Activated T-cell treated with anti-CD3 and anti-CD28 coated beads, Interleukin-2, amount 50 U/mL, for 4 hours (primary cell): ENCODE measurements around the gene AGXT. TPM values are rescaled to one million over a fixed set of nuclear protein-coding genes. Genes with fewer than 3 reads are reported as not detected.

ENCODE experiments used
- ATAC-seq, 2 donors: fragments of 200-7000 bp; cut with Tn5 transposase; one replicate each; pipeline ENCODE4 v1.10.0; 2021
- DNase-seq: peaks from one replicate; pipeline ENCODE4 v3.0.0-alpha.2; 2020
- H3K27me3 Mint-ChIP-seq: one replicate; pipeline ENCODE4 v1.8.0; 2021; ENCODE audit warnings: low read depth, mixed read lengths
- H3K36me3 Mint-ChIP-seq: one replicate; pipeline ENCODE4 v1.8.0; 2022; ENCODE audit warnings: mixed read lengths; ENCODE audit not compliant: insufficient read depth
- H3K4me1 Mint-ChIP-seq: one replicate; pipeline ENCODE4 v1.8.0; 2021; ENCODE audit warnings: low read depth, mixed read lengths
- H3K4me3 Mint-ChIP-seq: one replicate; pipeline ENCODE4 v1.8.0; 2021; ENCODE audit warnings: mild to moderate bottlenecking, moderate library complexity, mixed read lengths
- H3K9me3 Mint-ChIP-seq: one replicate; pipeline ENCODE4 v1.8.0; 2021; ENCODE audit warnings: mixed read lengths
- total RNA-seq, 3 donors: library from RNA; stranded (reverse); gene quantifications; one replicate each; pipeline ENCODE4 v1.2.1, GENCODE V29; 2021

Gene AGXT
- total RNA-seq, 3 donors from 2014 or later, result 0.33 to 0.43 (median 0.34) TPM

GRCh38 chr2:240871071-240871958 is 2.7 kb downstream of the AGXT start:
- Mint-ChIP-seq H3K4me3 (no peak overlapping the region), H3K9me3 (no peaks in the 10 kb centered on the region), H3K4me1 (no peaks in the 10 kb centered on the region), H3K27me3 (peaks cover 5% of the 10 kb centered on the region), H3K36me3 (no peaks in the 10 kb centered on the region)
- DNase-seq, result no peak
- no peak for ATAC-seq

- ATAC-seq, result no peak
- Mint-ChIP-seq H3K4me3 (no peak overlapping the region), H3K27me3 (peaks cover 5% of the 10 kb centered on the region), H3K4me1 (no peaks in the 10 kb centered on the region), H3K9me3 (no peaks in the 10 kb centered on the region), H3K36me3 (no peaks in the 10 kb centered on the region)
- no peak for DNase-seq
Observed at GRCh38 chr2:240872317-240873097, 3.9 kb downstream of the AGXT start.

- ATAC-seq (no peak), DNase-seq (no peak)
- Mint-ChIP-seq H3K9me3 (no peaks in the 10 kb centered on the region), H3K27me3 (peaks cover 1% of the 10 kb centered on the region), H3K4me1 (no peaks in the 10 kb centered on the region), H3K4me3 (no peak overlapping the region), H3K36me3 (no peaks in the 10 kb centered on the region)
Observed at GRCh38 chr2:240873098-240873788, 4.6 kb downstream of the AGXT start.

GRCh38 chr2:240873805-240874714 is 5.4 kb downstream of the AGXT start:
- H3K9me3 Mint-ChIP-seq, result no peaks in the 10 kb centered on the region
- peaks cover 1% of the 10 kb centered on the region for H3K27me3 Mint-ChIP-seq
- H3K4me1 Mint-ChIP-seq, result no peaks in the 10 kb centered on the region
- no peaks in the 10 kb centered on the region for H3K36me3 Mint-ChIP-seq
- ATAC-seq (no peak), DNase-seq (no peak)
- H3K4me3 Mint-ChIP-seq, result no peak overlapping the region

- no peaks in the 10 kb centered on the region for H3K9me3 Mint-ChIP-seq
- ATAC-seq (no peak), DNase-seq (no peak)
- no peak overlapping the region for H3K4me3 Mint-ChIP-seq
- no peaks in the 10 kb centered on the region for H3K36me3 Mint-ChIP-seq
- no peaks in the 10 kb centered on the region for H3K4me1 Mint-ChIP-seq
- H3K27me3 Mint-ChIP-seq, result no peaks in the 10 kb centered on the region
Observed at GRCh38 chr2:240874715-240875227, 6.1 kb downstream of the AGXT start.

GRCh38 chr2:240875228-240876034 is 6.8 kb downstream of the AGXT start:
- Mint-ChIP-seq H3K36me3 (no peaks in the 10 kb centered on the region), H3K9me3 (no peaks in the 10 kb centered on the region), H3K27me3 (no peaks in the 10 kb centered on the region), H3K4me1 (no peaks in the 10 kb centered on the region), H3K4me3 (no peak overlapping the region)
- ATAC-seq, result no peak
- no peak for DNase-seq

GRCh38 chr2:240876035-240876474 is 7.4 kb downstream of the AGXT start:
- Mint-ChIP-seq H3K4me3 (no peak overlapping the region), H3K36me3 (no peaks in the 10 kb centered on the region), H3K4me1 (no peaks in the 10 kb centered on the region), H3K9me3 (no peaks in the 10 kb centered on the region), H3K27me3 (no peaks in the 10 kb centered on the region)
- no peak for DNase-seq
- ATAC-seq, result no peak

- Mint-ChIP-seq H3K4me3 (no peak overlapping the region), H3K36me3 (no peaks in the 10 kb centered on the region), H3K9me3 (no peaks in the 10 kb centered on the region), H3K4me1 (no peaks in the 10 kb centered on the region), H3K27me3 (no peaks in the 10 kb centered on the region)
- DNase-seq, result no peak
- no peak for ATAC-seq
Observed at GRCh38 chr2:240876475-240877251, 8.0 kb downstream of the AGXT start.

- H3K4me1 Mint-ChIP-seq, result no peaks in the 10 kb centered on the region
- no peaks in the 10 kb centered on the region for H3K9me3 Mint-ChIP-seq
- no peak for DNase-seq
- no peak for ATAC-seq
- no peaks in the 10 kb centered on the region for H3K36me3 Mint-ChIP-seq
- H3K4me3 Mint-ChIP-seq, result no peak overlapping the region
- no peaks in the 10 kb centered on the region for H3K27me3 Mint-ChIP-seq
Observed at GRCh38 chr2:240877460-240878340, 9.1 kb downstream of the AGXT start.

GRCh38 chr2:240878341-240878936 is 9.8 kb downstream of the AGXT start:
- no peak overlapping the region for H3K4me3 Mint-ChIP-seq
- DNase-seq (no peak), ATAC-seq (no peak)
- no peaks in the 10 kb centered on the region for H3K4me1 Mint-ChIP-seq
- no peaks in the 10 kb centered on the region for H3K36me3 Mint-ChIP-seq
- H3K27me3 Mint-ChIP-seq, result no peaks in the 10 kb centered on the region
- H3K9me3 Mint-ChIP-seq, result no peaks in the 10 kb centered on the region

GRCh38 chr2:240879105-240879504 is 10.5 kb downstream of the AGXT start:
- Mint-ChIP-seq H3K4me1 (no peaks in the 10 kb centered on the region), H3K36me3 (no peaks in the 10 kb centered on the region), H3K27me3 (no peaks in the 10 kb centered on the region), H3K4me3 (no peak overlapping the region), H3K9me3 (no peaks in the 10 kb centered on the region)
- DNase-seq (no peak), ATAC-seq (no peak)
